Measurements from ENCODE around the gene SPEF1.

- TF ChIP-seq YY1 (IDR thresholded peaks at IDR 0.05; ENCODE audit: insufficient read depth, insufficient read length) = no peak
- no peak for TF ChIP-seq ZNF274 (IDR thresholded peaks at IDR 0.05; ENCODE audit: low read depth, low read length)
- no peak for TF ChIP-seq SUZ12 (IDR thresholded peaks at IDR 0.05; ENCODE audit: extremely low read depth, insufficient read depth, insufficient read length)
These were observed 29.4 kb downstream of the SPEF1 start for GRCh38 chr20:3751675-3752385.

All from NT2/D1 (cell line).